Muscle layer of colon (tissue), 2 donors: ENCODE data around the gene BTG4.

Experiments
- H3K27ac ChIP-seq: one replicate; pipeline ENCODE4 v1.7.0; 2013; ENCODE audit warnings: low read depth, mild to moderate bottlenecking, low read length, moderate library complexity
- H3K27me3 ChIP-seq, 2 donors: one replicate each; pipeline ENCODE4 v1.7.0; 2013; ENCODE audit warnings: low read length in 2 of 2, mild to moderate bottlenecking in 2 of 2; ENCODE audit not compliant: insufficient read depth in 2 of 2, control insufficient read depth in 1 of 2
- H3K36me3 ChIP-seq: one replicate; pipeline ENCODE4 v1.7.0; 2013; ENCODE audit warnings: mild to moderate bottlenecking, low read length; ENCODE audit not compliant: insufficient read depth
- H3K4me1 ChIP-seq: one replicate; pipeline ENCODE4 v1.7.0; 2013; ENCODE audit warnings: mild to moderate bottlenecking, low read length; ENCODE audit not compliant: insufficient read depth
- H3K4me3 ChIP-seq, 2 donors: one replicate each; pipeline ENCODE4 v1.7.0; 2013; ENCODE audit warnings: low read length in 2 of 2, low read depth in 1 of 2, mild to moderate bottlenecking in 1 of 2, moderate library complexity in 1 of 2
- H3K9ac ChIP-seq: one replicate; pipeline ENCODE4 v1.7.0; 2013; ENCODE audit warnings: low read length
- H3K9me3 ChIP-seq: one replicate; pipeline ENCODE4 v1.7.0; 2013; ENCODE audit warnings: mild to moderate bottlenecking, low read length
- donor health status: abdominal sarcoma.
- donor health status: Adenocarcinoma of cecum.

Gene BTG4

DNA sequence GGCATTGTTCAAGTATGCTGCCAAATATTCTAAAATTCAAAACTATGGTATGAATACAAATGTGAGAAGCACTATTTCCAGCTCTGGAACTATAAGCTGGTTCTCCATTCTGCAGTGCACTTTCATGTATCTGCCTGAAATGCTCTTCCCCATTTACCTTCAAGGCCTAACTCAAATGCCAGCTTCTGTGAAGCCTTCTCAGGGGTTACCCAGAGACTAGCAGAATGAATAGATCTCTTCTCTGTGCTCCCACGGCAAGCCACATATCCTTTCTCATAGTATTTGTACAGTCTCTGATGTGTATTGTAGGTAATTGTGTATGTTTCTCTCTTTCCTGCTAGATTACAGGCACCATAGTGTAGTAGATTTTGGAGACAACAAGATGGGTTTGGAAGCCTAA lies 6.5 kb upstream of the BTG4 start:
- Histone ChIP-seq H3K4me1 (no peaks in the 10 kb centered on the region), H3K4me3 (no peak overlapping the region), H3K9me3 (no peaks in the 10 kb centered on the region), H3K27me3 (peaks cover 5 to 7% of the 10 kb centered on the region in 2 donors), H3K27ac (no peak overlapping the region), H3K36me3 (no peaks in the 10 kb centered on the region), H3K9ac (no peak overlapping the region)

- Histone ChIP-seq H3K9ac (no peak overlapping the region), H3K4me1 (peaks cover 5% of the 10 kb centered on the region), H3K4me3 (no peak overlapping the region), H3K27ac (no peak overlapping the region), H3K27me3 (peaks cover 10 to 29% of the 10 kb centered on the region in 2 donors), H3K9me3 (no peaks in the 10 kb centered on the region), H3K36me3 (no peaks in the 10 kb centered on the region)
These were observed 3.4 kb upstream of the BTG4 start for GRCh38 chr11:111515591-111515990.

- Histone ChIP-seq H3K9me3 (no peaks in the 10 kb centered on the region), H3K27ac (no peak within 1 kb of the TSS), H3K4me3 (no peak within 1 kb of the TSS), H3K4me1 (peaks cover 5% of the 10 kb centered on the region), H3K27me3 (peaks cover 10 to 29% of the 10 kb centered on the region in 2 donors), H3K36me3 (no peaks in the 10 kb centered on the region), H3K9ac (no peak within 1 kb of the TSS)
These were observed 2.2 kb upstream of the BTG4 start, which contains the start of gene HOATZ for GRCh38 chr11:111514216-111515031. Gene HOATZ, plus strand, starts transcription at chr11:111514778. Its CDS starts 7 bp downstream, at chr11:111514785.

DNA sequence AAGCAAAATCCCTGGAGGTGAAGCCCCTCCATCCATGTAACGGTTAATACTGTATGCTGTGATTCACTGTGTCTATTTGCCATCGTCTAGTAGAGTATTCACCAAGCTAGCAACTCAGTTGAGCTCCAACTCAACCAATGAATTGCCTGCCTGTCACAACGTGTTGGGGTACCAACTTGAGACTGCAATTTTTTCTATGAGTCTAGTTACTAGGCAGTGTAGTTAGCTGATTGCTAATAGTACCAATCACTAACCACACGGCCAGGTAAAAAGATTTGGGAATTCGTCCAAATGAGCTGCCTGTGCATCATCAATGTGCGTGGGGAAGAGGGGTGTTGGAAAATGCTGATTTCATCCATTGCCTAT lies 1.0 kb upstream of the BTG4 start:
- H3K9ac ChIP-seq, result no peak overlapping the region
- no peaks in the 10 kb centered on the region for H3K36me3 ChIP-seq
- H3K4me1 ChIP-seq, result peaks cover 5% of the 10 kb centered on the region
- no peak overlapping the region for H3K4me3 ChIP-seq
- no peaks in the 10 kb centered on the region for H3K9me3 ChIP-seq
- H3K27me3 ChIP-seq, result peaks cover 10 to 29% of the 10 kb centered on the region in 2 donors
- H3K27ac ChIP-seq, result no peak overlapping the region

- Histone ChIP-seq H3K4me1 (peaks cover 5% of the 10 kb centered on the region), H3K27ac (no peak overlapping the region), H3K9ac (no peak overlapping the region), H3K4me3 (no peak overlapping the region), H3K36me3 (no peaks in the 10 kb centered on the region), H3K9me3 (no peaks in the 10 kb centered on the region), H3K27me3 (peaks cover 10 to 29% of the 10 kb centered on the region in 2 donors)
These were observed 1.9 kb downstream of the BTG4 start for GRCh38 chr11:111510311-111510710.

- Histone ChIP-seq H3K36me3 (no peaks in the 10 kb centered on the region), H3K27me3 (no peaks in the 10 kb centered on the region), H3K9me3 (no peaks in the 10 kb centered on the region)
These were observed 9.6 kb downstream of the BTG4 start for GRCh38 chr11:111502611-111503010.

DNA sequence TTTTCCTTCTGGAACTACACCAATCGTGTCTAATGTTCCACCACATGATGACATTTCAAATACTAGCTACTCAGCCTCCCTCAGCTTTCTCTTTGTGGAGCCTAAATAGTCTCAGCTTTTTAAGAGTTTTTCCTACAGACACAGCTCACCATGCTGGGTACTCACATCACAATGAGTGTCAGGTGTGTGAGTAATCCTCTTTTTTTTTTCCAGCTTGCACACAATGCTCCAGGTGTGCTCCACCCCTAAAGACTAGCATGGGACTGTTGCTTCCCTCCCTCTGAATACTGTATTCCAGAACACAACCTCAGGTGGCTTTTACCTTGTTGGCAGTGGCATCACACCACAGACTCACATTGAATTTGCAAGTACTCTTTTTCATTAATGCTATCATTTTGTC lies 11.7 kb downstream of the BTG4 start:
- Histone ChIP-seq H3K36me3 (no peaks in the 10 kb centered on the region), H3K27ac (no peak overlapping the region), H3K4me3 (no peak overlapping the region), H3K9me3 (no peaks in the 10 kb centered on the region), H3K9ac (no peak overlapping the region), H3K4me1 (no peaks in the 10 kb centered on the region), H3K27me3 (no peaks in the 10 kb centered on the region)

More at GRCh38 chr11:111502611-111503010, 9.6 kb downstream of the BTG4 start:
- no peak overlapping the region for H3K27ac ChIP-seq
- no peak overlapping the region for H3K9ac ChIP-seq
- H3K4me3 ChIP-seq, result no peak overlapping the region
- H3K4me1 ChIP-seq, result no peaks in the 10 kb centered on the region

GRCh38 chr11:111499483-111499882 lies 12.7 kb downstream of the BTG4 start:
- no peaks in the 10 kb centered on the region for H3K27me3 ChIP-seq
- H3K4me3 ChIP-seq, result no peak overlapping the region
- H3K9ac ChIP-seq, result no peak overlapping the region
- no peak overlapping the region for H3K27ac ChIP-seq
- no peaks in the 10 kb centered on the region for H3K9me3 ChIP-seq
- no peaks in the 10 kb centered on the region for H3K4me1 ChIP-seq
- H3K36me3 ChIP-seq, result no peaks in the 10 kb centered on the region

DNA sequence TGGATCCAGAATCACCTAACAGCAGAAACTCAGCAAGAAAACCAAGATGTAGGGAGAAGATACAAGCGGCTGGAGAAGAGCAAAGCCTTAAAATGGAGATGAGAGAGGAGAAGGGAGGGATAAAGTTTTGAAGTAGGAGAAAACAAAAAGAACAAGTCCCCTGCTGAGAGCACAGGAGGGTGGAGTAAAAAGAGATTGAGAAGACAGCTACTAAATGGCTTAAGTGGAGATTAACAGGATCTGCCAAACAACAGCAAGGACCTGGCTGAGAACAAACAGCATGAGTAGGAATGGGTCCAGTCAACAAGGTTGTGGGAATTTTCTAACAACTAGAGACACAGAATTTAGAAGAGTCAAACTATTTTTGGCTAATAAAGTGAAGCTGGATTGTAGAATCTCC lies 18.1 kb downstream of the BTG4 start:
- Histone ChIP-seq H3K4me3 (no peak overlapping the region), H3K4me1 (no peaks in the 10 kb centered on the region), H3K27me3 (no peaks in the 10 kb centered on the region), H3K9ac (no peak overlapping the region), H3K36me3 (no peaks in the 10 kb centered on the region), H3K27ac (no peak overlapping the region), H3K9me3 (no peaks in the 10 kb centered on the region)

GRCh38 chr11:111490496-111490895 lies 21.7 kb downstream of the BTG4 start:
- Histone ChIP-seq H3K4me3 (no peak overlapping the region), H3K9ac (no peak overlapping the region), H3K27ac (no peak overlapping the region), H3K4me1 (no peaks in the 10 kb centered on the region), H3K27me3 (no peaks in the 10 kb centered on the region), H3K9me3 (peaks cover 4% of the 10 kb centered on the region), H3K36me3 (no peaks in the 10 kb centered on the region)

GRCh38 chr11:111483431-111483830 lies 28.8 kb downstream of the BTG4 start:
- Histone ChIP-seq H3K36me3 (no peaks in the 10 kb centered on the region), H3K4me1 (no peaks in the 10 kb centered on the region), H3K9me3 (peaks cover 4% of the 10 kb centered on the region), H3K27me3 (no peaks in the 10 kb centered on the region), H3K27ac (no peak overlapping the region), H3K4me3 (no peak overlapping the region), H3K9ac (no peak overlapping the region)

DNA sequence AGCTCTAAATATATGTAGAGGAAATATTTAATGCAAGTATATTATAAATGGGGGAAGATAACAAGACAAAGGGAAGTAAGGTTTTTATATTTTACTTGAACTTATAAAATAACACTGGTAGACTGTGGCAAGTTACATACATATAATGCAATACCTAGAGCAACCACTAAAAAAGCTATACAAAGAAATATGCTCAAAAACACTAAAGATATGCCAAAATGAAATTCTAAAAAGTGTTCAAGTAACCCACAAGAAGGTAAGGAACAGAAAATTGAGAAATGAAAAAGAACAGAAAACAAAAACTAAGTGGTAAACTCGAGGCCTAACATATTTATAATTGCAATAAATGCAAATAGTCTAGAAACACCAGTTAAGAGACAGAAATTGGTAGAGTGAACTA lies 32.5 kb downstream of the BTG4 start:
- H3K9ac ChIP-seq, result no peak overlapping the region
- H3K4me3 ChIP-seq, result no peak overlapping the region
- H3K36me3 ChIP-seq, result no peaks in the 10 kb centered on the region
- no peaks in the 10 kb centered on the region for H3K4me1 ChIP-seq
- H3K9me3 ChIP-seq, result no peaks in the 10 kb centered on the region
- H3K27ac ChIP-seq, result no peak overlapping the region
- H3K27me3 ChIP-seq, result no peaks in the 10 kb centered on the region
